ENCODE measurements around the gene RESF1.

DNA sequence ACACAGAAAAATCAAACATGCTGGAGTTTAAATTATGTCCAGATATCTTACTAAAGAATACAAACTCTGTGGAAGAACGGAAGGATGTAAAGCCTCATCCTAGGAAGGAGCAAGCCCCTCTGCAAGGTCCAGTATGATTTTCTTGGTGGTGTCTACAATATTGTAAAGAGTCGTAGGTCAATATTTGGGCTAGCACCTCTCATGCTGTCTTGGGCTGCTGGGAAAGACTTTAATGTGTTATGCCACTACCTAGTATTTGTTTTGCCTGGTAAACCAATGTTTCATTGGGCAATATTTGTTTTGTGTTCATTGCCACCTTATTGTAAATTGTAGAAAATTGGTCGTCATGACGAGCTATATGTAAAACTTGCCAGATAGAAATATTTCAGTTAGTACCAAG lies 26.6 kb downstream of the RESF1 start:
- TF ChIP-seq, protein P1, sequence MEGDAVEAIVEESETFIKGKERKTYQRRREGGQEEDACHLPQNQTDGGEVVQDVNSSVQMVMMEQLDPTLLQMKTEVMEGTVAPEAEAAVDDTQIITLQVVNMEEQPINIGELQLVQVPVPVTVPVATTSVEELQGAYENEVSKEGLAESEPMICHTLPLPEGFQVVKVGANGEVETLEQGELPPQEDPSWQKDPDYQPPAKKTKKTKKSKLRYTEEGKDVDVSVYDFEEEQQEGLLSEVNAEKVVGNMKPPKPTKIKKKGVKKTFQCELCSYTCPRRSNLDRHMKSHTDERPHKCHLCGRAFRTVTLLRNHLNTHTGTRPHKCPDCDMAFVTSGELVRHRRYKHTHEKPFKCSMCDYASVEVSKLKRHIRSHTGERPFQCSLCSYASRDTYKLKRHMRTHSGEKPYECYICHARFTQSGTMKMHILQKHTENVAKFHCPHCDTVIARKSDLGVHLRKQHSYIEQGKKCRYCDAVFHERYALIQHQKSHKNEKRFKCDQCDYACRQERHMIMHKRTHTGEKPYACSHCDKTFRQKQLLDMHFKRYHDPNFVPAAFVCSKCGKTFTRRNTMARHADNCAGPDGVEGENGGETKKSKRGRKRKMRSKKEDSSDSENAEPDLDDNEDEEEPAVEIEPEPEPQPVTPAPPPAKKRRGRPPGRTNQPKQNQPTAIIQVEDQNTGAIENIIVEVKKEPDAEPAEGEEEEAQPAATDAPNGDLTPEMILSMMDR (conservative IDR thresholded peaks at IDR 0.05 in 1 of 2, IDR thresholded peaks at IDR 0.05 in 1 of 2; ENCODE audit: low read depth in 1 of 2, low read length in 2 of 2): no peak
- no peak for TF ChIP-seq EZH2 (IDR thresholded peaks at IDR 0.05; ENCODE audit: low read length, missing control alignments)

All from fibroblast of lung (primary cell).